ENCODE results near the gene PNKP.
"Not testable (repeated sequence)": the region's sequence is repeated elsewhere in the genome, so short reads cannot be mapped to it uniquely, and the experiment has no call there.

PNKP gene

GRCh38 chr19:49845414-49845813 is 22.0 kb downstream of the PNKP start:
- DNase-seq (ENCODE audit: low read depth) = no peak

- no peak for DNase-seq (ENCODE audit: low read depth)
Observed at GRCh38 chr19:49844138-49845095, 23.0 kb downstream of the PNKP start.

DNA sequence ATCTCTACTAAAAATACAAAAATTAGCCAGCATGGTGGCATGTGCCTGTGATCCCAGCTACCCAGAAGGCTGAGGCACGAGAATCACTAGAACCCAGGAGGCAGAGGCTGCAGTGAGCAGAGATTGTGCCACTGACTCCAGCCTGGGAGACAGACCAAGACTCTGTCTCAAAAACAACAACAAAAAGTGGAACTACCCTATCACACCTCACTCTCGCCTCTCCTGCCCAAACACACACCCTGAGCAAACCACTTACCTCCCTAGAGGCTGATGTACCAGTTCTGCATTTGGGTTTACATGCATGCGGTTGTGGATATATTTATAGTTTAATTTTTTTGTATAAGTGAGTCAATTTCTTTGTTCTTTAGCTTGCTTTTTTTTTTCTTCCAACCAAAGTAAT is 24.1 kb downstream of the PNKP start:
- DNase-seq (ENCODE audit: low read depth) = no peak

GRCh38 chr19:49840736-49841249 is 26.6 kb downstream of the PNKP start:
- DNase-seq (ENCODE audit: low read depth) = no peak

GRCh38 chr19:49840321-49840720 is 27.1 kb downstream of the PNKP start:
- no peak for DNase-seq (ENCODE audit: low read depth)

DNA sequence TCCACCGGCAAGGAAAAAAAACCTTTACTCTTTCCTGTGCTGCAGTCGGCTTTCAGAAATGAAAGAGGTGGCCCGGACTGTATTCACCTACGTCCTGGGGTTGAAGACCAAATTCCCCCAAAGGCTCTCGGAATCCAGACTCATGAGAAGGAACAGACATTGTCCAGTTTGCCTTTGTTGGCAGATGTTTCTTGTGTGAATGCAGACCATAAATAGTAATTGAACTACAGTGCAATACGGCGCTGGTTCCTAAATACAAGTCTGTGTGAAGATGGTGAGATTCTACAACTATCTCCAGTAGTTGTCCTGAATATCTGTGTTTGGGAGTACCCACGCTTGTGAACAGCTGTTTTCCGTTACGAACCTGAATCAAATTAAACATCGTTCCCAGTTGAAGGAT is 27.7 kb downstream of the PNKP start:
- no peak for DNase-seq (ENCODE audit: low read depth)

DNA sequence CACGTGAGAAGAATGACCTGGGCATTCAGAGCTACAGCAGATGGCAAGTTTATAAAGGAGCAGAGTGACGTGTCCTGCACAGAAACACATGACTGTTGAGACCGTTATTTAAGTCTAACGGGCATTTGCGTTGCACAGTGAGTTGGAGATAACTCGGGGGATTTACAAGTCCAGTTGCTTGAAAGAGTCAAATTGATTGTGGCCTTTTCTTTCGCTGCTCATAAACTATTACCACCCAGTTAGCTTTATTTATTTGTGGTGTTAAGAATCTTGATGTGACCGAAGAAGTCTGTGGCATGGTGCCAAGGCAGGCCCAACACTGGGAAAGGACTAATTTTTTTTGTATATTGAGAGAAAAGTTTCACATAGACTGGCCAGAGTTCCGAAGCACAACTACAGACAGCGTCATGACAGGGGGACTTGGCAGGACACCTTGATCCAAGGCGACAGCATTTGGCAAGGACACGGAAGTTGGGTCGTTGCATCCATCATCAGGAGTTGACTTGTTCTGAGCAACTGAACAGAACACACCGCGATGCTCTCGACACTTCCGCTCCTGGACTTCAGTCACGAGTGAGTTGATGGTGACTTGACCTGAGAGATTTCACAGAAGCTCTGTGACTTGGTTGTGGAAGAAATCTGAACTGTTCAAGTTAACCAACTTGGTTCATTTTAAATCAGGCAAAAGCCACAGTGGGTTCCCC is 28.3 kb downstream of the PNKP start:
- DNase-seq (ENCODE audit: low read depth) = no peak

DNA sequence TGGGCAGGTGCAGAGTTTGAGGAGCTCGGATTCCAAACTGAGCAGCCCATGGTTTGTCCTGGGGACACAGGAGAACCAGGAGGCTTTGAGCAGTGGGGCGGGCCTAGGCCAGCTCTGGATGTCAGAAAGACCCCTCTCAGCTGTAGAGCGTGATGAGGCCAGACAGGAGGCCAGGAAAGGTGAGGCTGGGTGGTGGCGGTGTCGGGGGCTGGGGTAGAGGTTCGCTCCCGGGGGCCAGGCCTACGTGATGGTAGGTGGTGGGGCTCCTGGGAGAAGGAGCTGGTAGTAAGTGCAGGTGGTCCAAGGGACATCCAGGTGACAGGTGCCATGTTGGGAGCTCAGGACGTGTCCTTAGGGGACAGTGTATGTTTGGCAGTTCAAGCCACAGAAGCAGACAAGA is 30.0 kb downstream of the PNKP start:
- DNase-seq (ENCODE audit: low read depth) = no peak

- no peak for DNase-seq (ENCODE audit: low read depth)
Observed at GRCh38 chr19:49837009-49837310, 30.4 kb downstream of the PNKP start.

DNA sequence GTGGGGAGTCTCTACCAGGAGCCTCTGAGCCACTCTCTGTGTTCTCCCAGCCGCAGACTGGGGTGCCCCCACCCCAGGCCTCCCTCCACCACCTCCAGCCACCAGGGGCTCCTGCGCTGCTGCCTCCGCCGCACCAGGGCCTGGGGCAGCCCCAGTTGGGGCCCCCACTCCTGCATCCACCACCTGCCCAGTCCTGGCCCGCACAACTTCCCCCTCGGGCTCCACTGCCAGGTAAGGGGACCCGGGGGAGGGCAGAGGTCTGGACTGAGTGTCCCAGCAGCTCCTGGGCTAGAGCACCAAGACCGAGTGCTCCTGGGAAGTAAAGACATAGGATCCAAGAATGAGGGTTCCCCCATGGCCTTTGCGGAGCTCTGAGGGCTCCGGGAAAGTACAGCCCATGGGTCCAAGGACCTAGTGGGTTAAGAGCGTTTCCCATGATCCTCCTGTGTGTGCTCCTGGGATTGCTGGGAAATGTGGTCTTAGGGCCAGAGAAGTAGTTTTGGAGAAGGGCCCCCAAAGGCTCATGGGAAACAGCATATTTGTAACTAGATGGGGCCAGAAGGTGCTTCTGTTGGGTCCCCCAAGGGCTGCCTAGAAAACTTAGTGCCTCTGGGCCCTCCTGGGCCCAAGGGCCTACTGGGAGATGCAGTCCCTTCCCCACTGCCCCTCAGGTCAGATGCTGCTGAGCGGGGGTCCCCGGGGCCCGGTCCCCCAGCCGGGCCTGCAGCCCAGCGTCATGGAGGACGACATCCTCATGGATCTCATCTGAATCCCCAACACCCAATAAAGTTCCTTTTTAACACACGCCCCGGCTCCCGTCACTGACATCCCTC is 31.0 kb downstream of the PNKP start:
- no peak for DNase-seq (ENCODE audit: low read depth)

- DNase-seq (ENCODE audit: low read depth) = no peak
Observed at GRCh38 chr19:49835562-49835961, 31.8 kb downstream of the PNKP start.

DNA sequence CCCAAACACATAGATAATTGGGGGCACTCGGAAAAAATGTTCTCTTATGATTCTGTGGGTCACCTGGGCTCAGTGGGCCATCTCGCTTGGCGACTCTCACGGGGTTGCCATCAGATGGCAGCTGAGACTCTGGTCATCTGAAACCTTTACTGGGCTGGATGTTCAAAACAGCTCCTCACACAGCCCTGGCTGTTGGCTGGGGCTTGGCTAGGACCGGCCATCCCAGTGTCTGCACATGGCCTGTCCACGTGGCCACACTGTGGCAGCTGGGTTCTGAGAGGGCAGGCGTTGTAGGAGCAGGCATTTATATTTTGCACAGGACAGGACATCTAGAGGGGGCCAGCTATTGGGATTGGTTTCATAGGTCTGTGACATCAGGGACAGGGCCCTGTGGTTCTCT is 33.8 kb downstream of the PNKP start:
- no peak for DNase-seq (ENCODE audit: low read depth)

- DNase-seq (ENCODE audit: low read depth) = no peak
Observed at GRCh38 chr19:49832556-49832955, 34.8 kb downstream of the PNKP start.

- DNase-seq (ENCODE audit: low read depth) = no peak
Observed at GRCh38 chr19:49831592-49831991, 35.8 kb downstream of the PNKP start.

- DNase-seq (ENCODE audit: low read depth) = no peak
Observed at GRCh38 chr19:49830766-49831165, 36.6 kb downstream of the PNKP start.

DNA sequence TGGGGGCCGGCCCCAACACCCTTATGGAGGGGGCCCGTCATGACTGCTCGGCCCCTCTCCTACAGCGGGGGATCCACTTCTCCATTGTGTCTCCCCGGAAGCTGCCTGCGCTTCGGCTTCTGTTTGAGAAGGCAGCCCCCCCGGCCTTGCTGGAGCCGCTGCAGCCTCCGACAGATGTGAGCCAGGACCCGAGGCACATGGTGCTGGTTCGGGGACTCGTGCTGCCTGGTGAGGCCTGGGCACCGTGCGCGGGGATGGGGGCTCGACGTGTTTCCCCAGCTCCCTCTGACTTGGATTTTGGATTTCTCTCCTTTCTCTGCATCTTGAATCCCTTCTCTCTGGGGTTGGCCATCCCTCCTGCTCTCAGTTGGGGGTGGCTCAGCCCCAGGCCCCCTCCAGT is 37.7 kb downstream of the PNKP start:
- no peak for DNase-seq (ENCODE audit: low read depth)

DNA sequence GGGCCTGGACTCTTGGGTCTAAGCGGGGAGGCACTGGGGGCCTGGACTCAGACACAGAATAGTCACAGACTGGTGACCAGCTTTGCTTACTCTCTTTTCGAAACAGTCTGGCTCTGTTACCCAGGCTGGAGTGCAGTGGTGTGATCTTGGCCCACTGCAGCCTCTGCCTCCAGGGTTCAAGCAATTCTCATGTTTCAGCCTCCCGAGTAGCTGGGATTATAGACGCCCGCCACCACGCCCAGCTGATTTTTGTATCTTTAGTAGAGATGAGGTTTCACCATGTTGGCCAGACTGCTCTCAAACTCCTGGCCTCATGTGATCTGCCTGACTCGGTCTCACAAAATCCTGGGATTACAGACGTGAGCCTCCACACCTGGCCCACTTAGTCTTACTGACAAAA is 38.2 kb downstream of the PNKP start:
- no peak for DNase-seq (ENCODE audit: low read depth)

- DNase-seq (ENCODE audit: low read depth) = no peak
Observed at GRCh38 chr19:49827034-49827433, 40.3 kb downstream of the PNKP start.

DNA sequence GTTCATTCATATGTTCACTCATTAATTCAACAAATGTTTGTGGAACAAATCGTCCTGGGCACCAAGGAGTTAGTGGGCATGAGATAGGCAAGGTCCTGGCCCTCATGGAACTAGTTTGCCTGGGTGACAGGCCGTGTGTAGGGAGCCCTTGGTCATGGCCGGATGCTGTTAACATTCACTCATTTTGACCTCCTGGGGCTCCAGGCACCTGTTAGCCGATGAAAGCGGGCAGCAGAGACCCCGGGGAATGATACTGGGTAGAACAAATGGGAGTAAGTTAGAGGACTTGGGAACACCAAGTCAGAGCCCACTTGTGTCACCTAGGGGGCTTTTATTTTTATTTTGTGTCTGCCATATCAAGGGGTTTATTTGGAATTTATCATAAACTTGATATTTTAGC is 42.7 kb downstream of the PNKP start:
- DNase-seq (ENCODE audit: low read depth) = no peak

- no peak for DNase-seq (ENCODE audit: low read depth)
Observed at GRCh38 chr19:49823472-49823871, 43.9 kb downstream of the PNKP start.

DNA sequence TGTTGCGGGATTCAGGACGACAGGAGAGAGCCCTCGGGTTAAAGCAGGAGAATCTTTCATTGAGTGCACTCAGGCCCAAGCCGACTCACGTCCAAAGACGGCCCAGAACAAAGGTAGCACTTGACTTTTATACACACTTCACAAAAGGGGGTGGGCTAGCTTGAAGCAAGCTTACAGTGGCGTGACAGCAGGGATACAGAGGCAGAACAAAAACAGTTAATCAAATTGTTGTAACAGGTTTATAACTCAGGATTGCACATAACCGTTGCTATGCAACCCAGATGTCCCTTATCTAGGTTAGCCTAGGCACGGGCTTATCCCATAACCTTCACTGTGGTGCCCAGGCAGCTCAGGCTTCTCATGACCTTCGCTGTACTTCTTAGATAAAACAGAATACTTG is 47.3 kb downstream of the PNKP start:
- DNase-seq (ENCODE audit: low read depth) = no peak

DNA sequence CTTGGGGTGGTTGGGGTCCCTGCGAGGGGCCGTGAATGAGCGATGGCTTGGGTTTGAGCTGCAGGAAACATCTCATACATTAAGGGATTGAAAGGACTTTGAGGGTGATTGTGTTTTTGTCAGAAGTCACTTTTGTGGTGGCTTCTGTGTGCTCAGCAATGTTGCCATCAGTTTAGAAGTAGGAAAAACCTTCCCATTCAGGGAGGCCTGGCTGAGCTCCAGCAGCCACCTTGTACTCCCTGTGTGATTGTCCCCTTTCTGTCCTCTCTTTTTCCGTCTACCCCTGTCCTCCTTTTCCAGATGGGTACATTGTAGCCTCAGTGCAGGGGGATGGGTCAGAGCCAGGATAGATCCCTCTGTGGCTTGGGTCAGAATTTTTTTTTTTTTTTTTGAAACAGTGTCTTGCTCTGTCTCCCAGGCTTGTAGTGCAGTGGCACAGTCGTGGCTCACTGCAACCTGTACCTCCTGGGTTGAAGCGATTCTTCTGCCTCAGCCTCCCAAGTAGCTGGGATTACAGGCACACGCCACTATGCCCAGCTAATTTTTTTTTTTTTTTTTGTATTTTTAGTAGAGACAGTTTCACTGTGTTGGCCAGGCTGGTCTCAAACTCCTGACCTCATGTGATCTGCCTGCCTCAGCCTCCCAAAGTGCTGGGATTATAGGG is 47.8 kb downstream of the PNKP start:
- DNase-seq (ENCODE audit: low read depth) = not testable (repeated sequence)
